Inflammatory macrophage treated with lipopolysaccharide for 1 hour (primary cell): ENCODE data around the gene PTPRT.
"Not testable (repeated sequence)": the region's sequence is repeated elsewhere in the genome, so short reads cannot be mapped to it uniquely, and the experiment has no call there.

ENCODE experiments used
- DNase-seq, 2 donors: peaks; one replicate each; pipeline ENCODE4 v3.0.0-alpha.2; 2020 to 2022

The PTPRT gene

GRCh38 chr20:42963796-42964195, 225.9 kb downstream of the PTPRT start:
- no peak for DNase-seq

GRCh38 chr20:42961771-42962170, 227.9 kb downstream of the PTPRT start:
- no peak for DNase-seq

GRCh38 chr20:42959996-42960395, 229.7 kb downstream of the PTPRT start:
- no peak for DNase-seq

- DNase-seq: no peak
These were observed 231.2 kb downstream of the PTPRT start for GRCh38 chr20:42958367-42959069.

GRCh38 chr20:42957704-42958095, 232.0 kb downstream of the PTPRT start:
- DNase-seq: no peak

GRCh38 chr20:42957018-42957703, 232.5 kb downstream of the PTPRT start:
- DNase-seq: no peak

- no peak for DNase-seq
These were observed 234.0 kb downstream of the PTPRT start for GRCh38 chr20:42955713-42956112.

- DNase-seq: no peak
These were observed 234.8 kb downstream of the PTPRT start for GRCh38 chr20:42954951-42955350.

- no peak for DNase-seq
These were observed 239.8 kb downstream of the PTPRT start for GRCh38 chr20:42949950-42950349.

- no peak for DNase-seq
These were observed 244.3 kb downstream of the PTPRT start for GRCh38 chr20:42945234-42945994.

GRCh38 chr20:42941629-42942028, 248.1 kb downstream of the PTPRT start:
- DNase-seq: no peak

GRCh38 chr20:42938441-42939205, 251.1 kb downstream of the PTPRT start:
- no peak for DNase-seq

GRCh38 chr20:42936482-42936881, 253.2 kb downstream of the PTPRT start:
- DNase-seq: no peak

GRCh38 chr20:42924215-42924614, 265.5 kb downstream of the PTPRT start:
- no peak for DNase-seq

GRCh38 chr20:42923348-42923918, 266.3 kb downstream of the PTPRT start:
- DNase-seq: no peak

- DNase-seq: no peak
These were observed 268.9 kb downstream of the PTPRT start for GRCh38 chr20:42920776-42921175.

GRCh38 chr20:42919316-42919715, 270.4 kb downstream of the PTPRT start:
- no peak for DNase-seq

GRCh38 chr20:42915081-42915480, 274.6 kb downstream of the PTPRT start:
- no peak for DNase-seq

GRCh38 chr20:42914302-42914701, 275.4 kb downstream of the PTPRT start:
- no peak for DNase-seq

- DNase-seq: not testable (repeated sequence)
These were observed 278.9 kb downstream of the PTPRT start for GRCh38 chr20:42910808-42911207.

- no peak for DNase-seq
These were observed 282.0 kb downstream of the PTPRT start for GRCh38 chr20:42907730-42908129.

- no peak for DNase-seq
These were observed 283.6 kb downstream of the PTPRT start for GRCh38 chr20:42906120-42906519.

- DNase-seq: no peak
These were observed 287.2 kb downstream of the PTPRT start for GRCh38 chr20:42902509-42902908.
